Sigmoid colon (tissue), 7 donors: ENCODE measurements around the gene VAC14. TPM values are rescaled to one million over a fixed set of nuclear protein-coding genes. Genes with fewer than 3 reads are reported as not detected.

ENCODE experiments used
- DNase-seq: peaks from one replicate; pipeline ENCODE4 v3.0.0-alpha.2; 2019
- H3K27ac ChIP-seq, 4 donors: fragments of 200-600 bp; sonication (generic); one replicate each; pipeline ENCODE4 v1.5.1; 2016 to 2019; ENCODE audit warnings: mild to moderate bottlenecking in 1 of 4
- H3K27me3 ChIP-seq, 3 donors: fragments of 200-600 bp; sonication (generic); one replicate each; pipeline ENCODE4 v1.5.1; 2019; ENCODE audit warnings: mild to moderate bottlenecking in 1 of 3
- H3K36me3 ChIP-seq, 4 donors: fragments of 200-600 bp; sonication (generic); one replicate each; pipeline ENCODE4 v1.5.1; 2016 to 2019
- H3K4me1 ChIP-seq, 4 donors: fragments of 200-600 bp; sonication (generic); one replicate each; pipeline ENCODE4 v1.5.1; 2017 to 2019
- H3K4me3 ChIP-seq, 4 donors: fragments of 200-600 bp; sonication (generic); one replicate each; pipeline ENCODE4 v1.5.1; 2017 to 2019; ENCODE audit warnings: mild to moderate bottlenecking in 2 of 4, moderate library complexity in 1 of 4
- H3K9me3 ChIP-seq, 4 donors: fragments of 200-600 bp in 3 of 4; sonication (generic) in 3 of 4; one replicate each; pipeline versions ENCODE4 v1.5.1 to v1.6.1; 2013 to 2019
- CTCF ChIP-seq, 4 experiments: fragments of 450-650 bp in 3 of 4; fragments of 200-600 bp in 1 of 4; IDR thresholded peaks; one replicate each; pipeline ENCODE4 v1.5.1; 2016 to 2019; ENCODE audit warnings: antibody characterized with exemption in 4 of 4, mild to moderate bottlenecking in 3 of 4, moderate library complexity in 2 of 4
- EP300 ChIP-seq, 4 donors: sonication (generic); formaldehyde crosslinking; IDR thresholded peaks; one replicate each; pipeline ENCODE4 v1.6.1; 2017; ENCODE audit warnings: antibody characterized with exemption in 4 of 4
- POLR2A ChIP-seq, 2 donors: fragments of 450-650 bp; IDR thresholded peaks; one replicate each; pipeline ENCODE4 v1.6.1; 2016; ENCODE audit warnings: antibody characterized with exemption in 2 of 2, mild to moderate bottlenecking in 2 of 2, moderate library complexity in 2 of 2
- POLR2AphosphoS5 ChIP-seq, 4 donors: sonication (generic); formaldehyde crosslinking; IDR thresholded peaks; one replicate each; pipeline ENCODE4 v1.6.1; 2017; ENCODE audit warnings: antibody characterized with exemption in 4 of 4
- WGBS, 2 donors: extraction: QIAGEN DNeasy Blood & Tissue Kit; methylation state at CpG; one replicate each; pipeline ENCODE4 v1.1.7; 2013; 5-methylcytosine and 5-hydroxymethylcytosine counted together
- intact Hi-C: fragments of 100-400 bp; cut with DNase I; formaldehyde crosslinking; loops from one replicate; pipeline ENCODE4 v1.15.1; 2023
- polyA plus RNA-seq, 3 donors: library from polyadenylated mRNA; stranded (reverse); fragments of 200-250 nt; gene quantifications; one replicate each; pipeline ENCODE4 v1.2.3, GENCODE V29; 2013
- total RNA-seq, 4 donors: library from RNA; depleted of rRNA; stranded (reverse); fragments of >200 nt; gene quantifications; one replicate each; pipeline ENCODE4 v1.1.0, GENCODE V29; 2016
- donor health status: healthy with polysubstance abuse.
- donor health status: Bipolar disorder and iron deficiency.
- donor health status: healthy.

The VAC14 gene
- total and polyA plus RNA-seq, 7 donors: 16.8 to 36.2 (median 22.1) TPM

- intact Hi-C loops: loop anchor here (2.0 kb wide), 1 partner anchor 23 kb away; no protein-coding TSS in a partner anchor
- Histone ChIP-seq H3K9me3 (no peaks in the 10 kb centered on the region), H3K4me3 (no peak overlapping the region), H3K27ac (peak overlapping the region in 3 of 4 donors; percentile 96 to 99 (median 99)), H3K4me1 (peaks cover 0 to 99% (median 98%) of the 10 kb centered on the region in 4 donors), H3K36me3 (no peaks in the 10 kb centered on the region), H3K27me3 (no peaks in the 10 kb centered on the region)
- no peak for TF ChIP-seq CTCF (IDR thresholded peaks at IDR 0.05)
- TF ChIP-seq POLR2AphosphoS5 (IDR thresholded peaks at IDR 0.05): no peak
- TF ChIP-seq EP300 (IDR thresholded peaks at IDR 0.05): no peak
- TF ChIP-seq POLR2A (IDR thresholded peaks at IDR 0.05): no peak
- 91 to 92% methylated on average over 14 of the region's 14 CpGs for WGBS, 2 donors
- DNase-seq: no peak
These were observed 89.5 kb downstream of the VAC14 start for GRCh38 chr16:70711211-70712031.

DNA sequence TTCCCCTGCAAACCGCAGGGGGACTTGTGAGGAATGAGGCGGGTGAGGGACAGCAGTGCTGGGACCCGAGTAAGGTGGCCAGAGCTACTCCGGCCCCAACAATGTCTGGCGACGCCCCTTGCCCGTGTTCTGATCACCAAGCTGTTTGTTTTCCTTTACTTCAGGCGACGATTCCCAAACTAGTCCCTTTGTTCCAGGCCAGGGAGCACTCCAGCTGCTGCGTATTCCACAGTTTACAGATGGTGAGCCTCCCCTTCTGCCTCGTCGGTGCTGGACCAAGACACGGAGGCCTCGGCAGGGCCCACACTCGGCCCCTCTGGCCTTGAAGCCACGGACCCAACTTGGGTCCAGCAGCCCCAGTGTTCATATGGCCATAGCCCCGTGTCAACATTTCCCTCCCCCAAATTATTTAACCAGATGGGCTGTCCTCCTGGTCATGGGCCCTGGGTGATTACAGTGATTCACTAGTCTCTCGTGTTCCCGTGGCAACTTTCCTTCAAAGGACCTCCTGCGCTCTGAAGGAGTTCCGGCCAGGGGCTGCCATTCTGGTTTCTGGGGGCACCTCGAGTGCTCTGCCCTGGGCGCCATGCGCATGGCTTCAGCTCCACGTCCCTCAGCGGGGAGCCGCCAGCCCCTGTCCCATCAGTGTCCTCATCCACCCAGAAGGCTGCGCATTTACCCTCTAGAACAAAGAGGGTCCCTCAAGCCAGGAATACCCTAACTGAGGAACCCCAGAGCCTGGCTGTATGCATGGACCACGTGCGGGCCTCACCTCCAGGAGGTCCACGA, 90.3 kb downstream of the VAC14 start:
- no peak for DNase-seq
- Histone ChIP-seq H3K27me3 (no peaks in the 10 kb centered on the region), H3K27ac (peak overlapping the region in 3 of 4 donors; percentile 96 to 99 (median 99)), H3K4me1 (peaks cover 0 to 99% (median 98%) of the 10 kb centered on the region in 4 donors), H3K9me3 (no peaks in the 10 kb centered on the region), H3K4me3 (no peak overlapping the region), H3K36me3 (no peaks in the 10 kb centered on the region)
- intact Hi-C loops: loop anchor here (2.0 kb wide), 1 partner anchor 22 kb away; no protein-coding TSS in a partner anchor
- 94% methylated on average over 31 of the region's 31 CpGs for WGBS, 2 donors
- TF ChIP-seq POLR2AphosphoS5 (IDR thresholded peaks at IDR 0.05) (no peak), POLR2A (IDR thresholded peaks at IDR 0.05) (no peak), EP300 (IDR thresholded peaks at IDR 0.05) (no peak), CTCF (IDR thresholded peaks at IDR 0.05) (no peak)

- H3K4me3 ChIP-seq: no peak overlapping the region
- 63 to 84% methylated on average over 7 of the region's 7 CpGs for WGBS, 2 donors
- H3K27me3 ChIP-seq: no peaks in the 10 kb centered on the region
- no peaks in the 10 kb centered on the region for H3K36me3 ChIP-seq
- peak overlapping the region; percentile 53 to 99 (median 98) for H3K27ac ChIP-seq
- DNase-seq: no peak
- TF ChIP-seq POLR2AphosphoS5 (IDR thresholded peaks at IDR 0.05): no peak
- no peak for TF ChIP-seq EP300 (IDR thresholded peaks at IDR 0.05)
- no peak for TF ChIP-seq CTCF (IDR thresholded peaks at IDR 0.05)
- no peak for TF ChIP-seq POLR2A (IDR thresholded peaks at IDR 0.05)
- intact Hi-C loops: loop anchor here (2.0 kb wide), 1 partner anchor 21 kb away; no protein-coding TSS in a partner anchor
- H3K4me1 ChIP-seq: peaks cover 0 to 99% (median 98%) of the 10 kb centered on the region in 4 donors
- H3K9me3 ChIP-seq: no peaks in the 10 kb centered on the region
These were observed 91.0 kb downstream of the VAC14 start for GRCh38 chr16:70709942-70710341.

DNA sequence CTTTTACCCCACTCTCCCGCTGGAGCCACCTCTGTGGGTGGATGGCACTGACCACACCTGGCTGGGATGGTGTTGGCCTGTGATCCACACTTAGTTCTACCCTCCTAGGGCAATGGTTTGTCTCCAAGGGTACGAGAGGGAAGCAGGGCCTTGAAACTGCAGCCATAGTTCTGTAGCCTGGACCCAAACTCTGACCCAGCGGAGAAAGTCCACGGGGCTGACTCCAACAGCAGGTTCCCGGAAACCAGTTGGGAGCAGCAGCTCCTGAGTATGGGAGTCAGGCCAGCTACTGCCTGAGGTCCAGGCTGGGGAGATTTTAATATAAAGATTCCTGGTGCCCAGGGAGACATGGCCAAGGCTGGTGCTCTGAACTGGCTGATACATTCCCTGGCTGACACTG, 91.5 kb downstream of the VAC14 start:
- Histone ChIP-seq H3K4me3 (no peak overlapping the region), H3K4me1 (peaks cover 0 to 99% (median 98%) of the 10 kb centered on the region in 4 donors), H3K9me3 (no peaks in the 10 kb centered on the region), H3K36me3 (no peaks in the 10 kb centered on the region), H3K27ac (peak overlapping the region; percentile 53 to 99 (median 98)), H3K27me3 (no peaks in the 10 kb centered on the region)
- intact Hi-C loops: no loop called here
- no peak for DNase-seq
- 93 to 97% methylated on average over 5 of the region's 5 CpGs for WGBS, 2 donors
- no peak for TF ChIP-seq EP300 (IDR thresholded peaks at IDR 0.05)
- no peak for TF ChIP-seq POLR2AphosphoS5 (IDR thresholded peaks at IDR 0.05)
- TF ChIP-seq CTCF (IDR thresholded peaks at IDR 0.05): no peak
- TF ChIP-seq POLR2A (IDR thresholded peaks at IDR 0.05): no peak
